H9 (cell line): Measurements from ENCODE around the gene NCMAP. TPM values are rescaled to one million over a fixed set of nuclear protein-coding genes. Genes with fewer than 3 reads are reported as not detected.

Experiments
- DNase-seq: peaks from one replicate; pipeline ENCODE4 v3.0.0-alpha.2; 2017
- H2AFZ ChIP-seq: one replicate; pipeline ENCODE4 v1.6.1; 2013; ENCODE audit warnings: mild to moderate bottlenecking, low read length, control low read depth, moderate library complexity
- H2AK5ac ChIP-seq: 2 replicates; pipeline ENCODE4 v1.6.1; 2013; ENCODE audit warnings: low read length, control low read depth, mixed read lengths; ENCODE audit not compliant: insufficient read length
- H2BK120ac ChIP-seq: one replicate; pipeline ENCODE4 v1.6.1; 2013; ENCODE audit warnings: low read depth, mild to moderate bottlenecking, low read length, control low read depth, inconsistent platforms; ENCODE audit not compliant: poor library complexity, severe bottlenecking
- H2BK12ac ChIP-seq: 2 replicates; pipeline ENCODE4 v1.6.1; 2013; ENCODE audit warnings: low read length, control low read depth, mixed read lengths, low read depth; ENCODE audit not compliant: insufficient read length
- H2BK15ac ChIP-seq: 2 replicates; pipeline ENCODE4 v1.6.1; 2013; ENCODE audit warnings: low read depth, low read length, control low read depth
- H2BK20ac ChIP-seq: one replicate; pipeline ENCODE4 v1.6.1; 2013; ENCODE audit warnings: low read depth, mild to moderate bottlenecking, low read length, control low read depth, inconsistent platforms; ENCODE audit not compliant: poor library complexity, severe bottlenecking
- H2BK5ac ChIP-seq: 2 replicates; pipeline ENCODE4 v1.6.1; 2013; ENCODE audit warnings: low read length, control low read depth, mixed read lengths; ENCODE audit not compliant: insufficient read length
- H3K14ac ChIP-seq: 2 replicates; pipeline ENCODE4 v1.6.1; 2013; ENCODE audit warnings: low read length, control low read depth; ENCODE audit not compliant: insufficient read depth
- H3K18ac ChIP-seq: 2 replicates; pipeline ENCODE4 v1.6.1; 2013; ENCODE audit warnings: low read depth, mild to moderate bottlenecking, mixed read lengths, low read length, control low read depth; ENCODE audit not compliant: insufficient read length
- H3K23ac ChIP-seq: 2 replicates; pipeline ENCODE4 v1.6.1; 2013; ENCODE audit warnings: low read length, control low read depth, mixed read lengths, low read depth; ENCODE audit not compliant: insufficient read length
- H3K23me2 ChIP-seq: 2 replicates; pipeline ENCODE4 v1.6.1; 2013; ENCODE audit warnings: low read depth, mild to moderate bottlenecking, mixed read lengths, low read length, control low read depth; ENCODE audit not compliant: insufficient read length, poor library complexity, severe bottlenecking
- H3K27ac ChIP-seq: 2 replicates; pipeline ENCODE4 v1.5.1; 2013; ENCODE audit warnings: low read length, control low read depth, mixed read lengths, low read depth; ENCODE audit not compliant: insufficient read length
- H3K27me3 ChIP-seq: 2 replicates; pipeline ENCODE4 v1.6.1; 2013; ENCODE audit warnings: low read length, control low read depth, inconsistent platforms; ENCODE audit not compliant: insufficient read depth
- H3K4ac ChIP-seq: 2 replicates; pipeline ENCODE4 v1.6.1; 2013; ENCODE audit warnings: low read depth, mild to moderate bottlenecking, control low read depth, inconsistent platforms, low read length, moderate library complexity
- H3K4me1 ChIP-seq: 2 replicates; pipeline ENCODE4 v1.6.1; 2013; ENCODE audit warnings: low read length, control low read depth, inconsistent platforms; ENCODE audit not compliant: insufficient read depth
- H3K4me2 ChIP-seq: 2 replicates; pipeline ENCODE4 v1.6.1; 2013; ENCODE audit warnings: low read length, control low read depth, mixed read lengths; ENCODE audit not compliant: insufficient read length, insufficient read depth
- H3K56ac ChIP-seq: 2 replicates; pipeline ENCODE4 v1.6.1; 2013; ENCODE audit warnings: low read depth, mild to moderate bottlenecking, mixed read lengths, low read length, control low read depth; ENCODE audit not compliant: insufficient read length
- H3K79me1 ChIP-seq: 2 replicates; pipeline ENCODE4 v1.6.1; 2013; ENCODE audit warnings: low read depth, mild to moderate bottlenecking, moderate library complexity, low read length, control low read depth, inconsistent platforms; ENCODE audit not compliant: insufficient read depth, poor library complexity, severe bottlenecking
- H3K79me2 ChIP-seq: 2 replicates; pipeline ENCODE4 v1.6.1; 2013; ENCODE audit warnings: low read length, control low read depth, inconsistent platforms; ENCODE audit not compliant: insufficient read depth
- H3K9ac ChIP-seq: 2 replicates; pipeline ENCODE4 v1.6.1; 2013; ENCODE audit warnings: low read length, control low read depth, mixed read lengths; ENCODE audit not compliant: insufficient read length; ENCODE audit errors: extremely low read depth
- H3K9me3 ChIP-seq: one replicate; pipeline ENCODE4 v1.6.1; 2013; ENCODE audit warnings: low read depth, low read length, inconsistent platforms; ENCODE audit not compliant: control insufficient read depth
- H3T11ph ChIP-seq: one replicate; pipeline ENCODE4 v1.6.1; 2013; ENCODE audit warnings: mild to moderate bottlenecking, low read length, control low read depth, inconsistent platforms
- H4K20me1 ChIP-seq: one replicate; pipeline ENCODE4 v1.6.1; 2013; ENCODE audit not compliant: control insufficient read depth, insufficient read length, insufficient read depth
- H4K5ac ChIP-seq: 2 replicates; pipeline ENCODE4 v1.6.1; 2013; ENCODE audit warnings: low read depth, mild to moderate bottlenecking, mixed read lengths, low read length, control low read depth; ENCODE audit not compliant: insufficient read length
- H4K8ac ChIP-seq: replicated peaks from 2 replicates; pipeline ENCODE4 v1.6.1; 2013; ENCODE audit warnings: low read length, control low read depth, mixed read lengths, low read depth; ENCODE audit not compliant: insufficient read length
- H4K91ac ChIP-seq: 2 replicates; pipeline ENCODE4 v1.6.1; 2013; ENCODE audit warnings: low read depth, mild to moderate bottlenecking, moderate library complexity, mixed read lengths, low read length, control low read depth; ENCODE audit not compliant: insufficient read length
- H3K27ac Mint-ChIP-seq, 3 experiments: 2 replicates in 2 of 3; 3 replicates in 1 of 3; pipeline ENCODE4 v1.8.0; 2020 to 2021; ENCODE audit warnings: mixed read lengths in 3 of 3, mild to moderate bottlenecking in 1 of 3, moderate library complexity in 1 of 3
- H3K27me3 Mint-ChIP-seq: 2 replicates; pipeline ENCODE4 v1.8.0; 2021; ENCODE audit warnings: low read depth, mild to moderate bottlenecking, moderate library complexity, mixed read lengths
- H3K36me3 Mint-ChIP-seq, 3 experiments: 2 replicates in 2 of 3; 3 replicates in 1 of 3; pipeline ENCODE4 v1.8.0; 2020 to 2021; ENCODE audit warnings: low read depth in 3 of 3, mixed read lengths in 3 of 3; ENCODE audit not compliant: insufficient read depth in 1 of 3
- H3K4me1 Mint-ChIP-seq, 2 experiments: 2 replicates each; pipeline ENCODE4 v1.8.0; 2020; ENCODE audit warnings: mixed read lengths in 2 of 2
- H3K4me3 Mint-ChIP-seq, 2 experiments: 2 replicates in 1 of 2; 3 replicates in 1 of 2; pipeline ENCODE4 v1.8.0; 2020 to 2021; ENCODE audit warnings: mild to moderate bottlenecking in 2 of 2, mixed read lengths in 2 of 2, moderate library complexity in 1 of 2
- H3K9me3 Mint-ChIP-seq, 2 experiments: 2 replicates in 1 of 2; 3 replicates in 1 of 2; pipeline ENCODE4 v1.8.0; 2020; ENCODE audit warnings: mild to moderate bottlenecking in 2 of 2, mixed read lengths in 2 of 2, moderate library complexity in 1 of 2
- CTCF ChIP-seq: fragments of 200-600 bp; sonication (generic); conservative IDR thresholded peaks from 3 replicates; pipeline ENCODE4 v1.8.0; 2021; ENCODE audit warnings: antibody characterized with exemption, mild to moderate bottlenecking
- WGBS: extraction: QIAGEN DNeasy Blood & Tissue Kit; methylation state at CpG from one replicate; pipeline ENCODE4 v1.1.7; 2013; ENCODE audit warnings: missing lambda C conversion rate, low lambda C conversion rate, mixed read lengths; ENCODE audit not compliant: insufficient read length; ENCODE audit errors: extremely low coverage; 5-methylcytosine and 5-hydroxymethylcytosine counted together
- total RNA-seq: library from RNA; stranded (reverse); gene quantifications from 2 replicates; pipeline ENCODE4 v1.2.1, GENCODE V29; 2021

NCMAP gene
- total RNA-seq, 1 experiment from 2014 or later = 0.35 TPM

DNA sequence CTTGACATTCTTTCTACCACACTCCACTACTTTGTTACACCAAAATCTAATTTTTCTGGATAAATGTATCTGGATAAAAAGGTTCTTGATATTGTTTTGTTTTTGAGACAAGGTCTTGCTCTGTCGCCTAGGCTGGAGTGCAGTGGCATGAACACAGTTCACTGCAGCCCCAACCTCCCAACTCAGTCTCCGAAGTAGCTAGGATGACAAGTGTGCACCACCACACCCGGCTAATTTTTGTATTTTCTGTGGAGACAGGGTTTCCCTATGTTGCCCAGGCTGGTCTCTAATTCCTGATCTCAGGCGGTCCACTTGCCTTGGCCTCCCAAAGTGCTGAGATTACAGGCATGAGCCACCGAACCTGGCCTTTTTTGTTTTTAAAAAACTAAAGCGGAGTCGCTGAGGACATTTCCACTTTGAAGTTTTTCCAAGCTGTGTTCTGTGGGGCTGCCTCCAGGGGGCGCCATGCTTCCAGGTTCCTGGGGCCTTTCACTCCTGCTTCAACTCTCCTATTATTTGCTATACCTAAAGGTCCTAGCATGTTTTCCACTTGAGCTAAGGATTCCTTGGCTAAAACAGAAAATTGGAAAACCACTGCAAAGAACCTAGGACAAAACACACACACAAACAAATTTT, 14.1 kb upstream of the NCMAP start:
- Histone ChIP-seq H4K8ac (no peak overlapping the region), H3K23ac (no peak overlapping the region), H2BK120ac (no peak overlapping the region), H3K27me3 (no peaks in the 10 kb centered on the region), H2BK12ac (no peak overlapping the region), H3K18ac (no peak overlapping the region), H3T11ph (no peak overlapping the region), H3K4me2 (no peak overlapping the region), H4K20me1 (no peaks in the 10 kb centered on the region), H3K4ac (no peak overlapping the region), H3K27ac (no peak overlapping the region), H3K79me1 (no peaks in the 10 kb centered on the region), H3K79me2 (no peaks in the 10 kb centered on the region), H2AFZ (no peak overlapping the region), H3K9me3 (no peaks in the 10 kb centered on the region), H3K9ac (no peak overlapping the region), H3K56ac (no peak overlapping the region), H3K14ac (no peak overlapping the region), H4K91ac (no peak overlapping the region), H4K5ac (no peak overlapping the region), H2BK5ac (no peak overlapping the region), H2AK5ac (no peak overlapping the region), H2BK20ac (no peak overlapping the region), H2BK15ac (no peak overlapping the region), H3K4me1 (no peaks in the 10 kb centered on the region), H3K23me2 (no peaks in the 10 kb centered on the region)
- H3K27ac Mint-ChIP-seq = no peak overlapping the region
- peaks cover 20 to 29% of the 10 kb centered on the region in 2 experiments for H3K4me1 Mint-ChIP-seq
- no peaks in the 10 kb centered on the region for H3K27me3 Mint-ChIP-seq
- no peak overlapping the region; a peak in 1 of 5 replicates for H3K4me3 Mint-ChIP-seq
- H3K36me3 Mint-ChIP-seq = peaks cover 0 to under 1% (median 0%) of the 10 kb centered on the region in 3 experiments; a peak in 3 of 7 replicates
- no peaks in the 10 kb centered on the region for H3K9me3 Mint-ChIP-seq
- TF ChIP-seq CTCF = peak; percentile 93
- no CpG with 5 or more reads among the region's 8 CpGs for WGBS
- no peak for DNase-seq
